Bronchial smooth muscle cell (primary cell): ENCODE data around the gene TTC24. TPM values are rescaled to one million over a fixed set of nuclear protein-coding genes. Genes with fewer than 3 reads are reported as not detected.

ENCODE experiments used
- total RNA-seq: library from RNA; depleted of rRNA; stranded (reverse); fragments of >200 nt; gene quantifications from 2 replicates; pipeline ENCODE4 v1.2.1, GENCODE V29; 2014

TTC24 gene
- total RNA-seq = not detected in 2 replicates

GRCh38 chr1:156579472-156579871 lies at the start of gene TTC24:
TSS of gene TTC24 (plus strand) at chr1:156579723. CDS start at chr1:156581365, 1,642 bp downstream.

GRCh38 chr1:156571919-156572662 lies 7.4 kb upstream of the TTC24 start, which contains the start of gene IQGAP3:
TSS of gene IQGAP3 (minus strand) at chr1:156572565. CDS start at chr1:156572529, 36 bp downstream.

GRCh38 chr1:156591432-156592157 lies 12.1 kb downstream of the TTC24 start, which contains the start of gene NAXE:
TSS of gene NAXE (plus strand) at chr1:156591776. CDS start at chr1:156591805, 29 bp downstream.

GRCh38 chr1:156601122-156601830 lies 21.8 kb downstream of the TTC24 start, which contains the start of gene GPATCH4:
TSS of gene GPATCH4 (minus strand) at chr1:156601479.

GRCh38 chr1:156618853-156619581 lies 39.5 kb downstream of the TTC24 start, which contains the start of gene HAPLN2:
TSS of gene HAPLN2 (plus strand) at chr1:156619415. CDS start at chr1:156623491, 4,076 bp downstream.

Other genes with a start within 250 kb of the TTC24 start
- gene CCT3, start 241.4 kb upstream of the TTC24 start, total RNA-seq = 335 and 443 TPM in 2 replicates
- not detected in 2 replicates for gene TSACC, start 241.2 kb upstream of the TTC24 start, total RNA-seq
- not detected in 2 replicates for gene RHBG, start 210.5 kb upstream of the TTC24 start, total RNA-seq
- gene MEF2D, start 78.9 kb upstream of the TTC24 start, total RNA-seq = 3.6 and 4.5 TPM in 2 replicates
- 1.3 and 3.6 TPM in 2 replicates for gene IQGAP3, start 7.2 kb upstream of the TTC24 start, total RNA-seq
- gene NAXE, start 12.1 kb downstream of the TTC24 start, total RNA-seq = 36.7 and 56.6 TPM in 2 replicates
- 5.4 and 8.2 TPM in 2 replicates for gene GPATCH4, start 21.8 kb downstream of the TTC24 start, total RNA-seq
- 0.16 TPM in 1 of 2 replicates, not detected in the other for gene HAPLN2, start 39.7 kb downstream of the TTC24 start, total RNA-seq
- not detected in 2 replicates for gene BCAN, start 62.4 kb downstream of the TTC24 start, total RNA-seq
- 30.8 and 63.4 TPM in 2 replicates for gene NES, start 97.7 kb downstream of the TTC24 start, total RNA-seq
- 80.6 and 167 TPM in 2 replicates for gene CRABP2, start 125.9 kb downstream of the TTC24 start, total RNA-seq
- 11.0 and 12.9 TPM in 2 replicates for gene METTL25B, start 148.7 kb downstream of the TTC24 start, total RNA-seq
- gene ISG20L2, start 149.0 kb downstream of the TTC24 start, total RNA-seq = 5.1 and 5.5 TPM in 2 replicates
- 41.3 and 43.3 TPM in 2 replicates for gene MRPL24, start 161.4 kb downstream of the TTC24 start, total RNA-seq
- gene HDGF, start 172.0 kb downstream of the TTC24 start, total RNA-seq = 98.5 and 133 TPM in 2 replicates
- 6.4 and 9.5 TPM in 2 replicates for gene PRCC, start 187.8 kb downstream of the TTC24 start, total RNA-seq
- 0.32 TPM in 1 of 2 replicates, not detected in the other for gene SH2D2A, start 237.1 kb downstream of the TTC24 start, total RNA-seq